Endothelial cell of umbilical vein (primary cell): ENCODE data around the gene CDC42.

Source experiments
- CTCF ChIP-seq, 2 donors: IDR thresholded peaks; 1 replicate in 1 of 2; 2 replicates in 1 of 2; pipeline ENCODE4 v1.5.1; 2011; ENCODE audit warnings: low read length in 2 of 2, mild to moderate bottlenecking in 2 of 2, moderate library complexity in 2 of 2, control low read depth in 1 of 2, inconsistent platforms in 1 of 2, low read depth in 1 of 2; ENCODE audit not compliant: insufficient read depth in 1 of 2; ENCODE audit errors: extremely low read depth in 1 of 2
- EZH2 ChIP-seq: IDR thresholded peaks from 2 replicates; pipeline ENCODE4 v1.6.1; 2012; ENCODE audit warnings: borderline replicate concordance, low read depth, mild to moderate bottlenecking, moderate library complexity, low read length, inconsistent platforms; ENCODE audit not compliant: severe bottlenecking
- POLR2A ChIP-seq: IDR thresholded peaks from 2 replicates; pipeline ENCODE4 v1.6.1; 2012; ENCODE audit warnings: low read depth, mild to moderate bottlenecking, control low read depth, low read length
- POLR2AphosphoS5 ChIP-seq: IDR thresholded peaks from 2 replicates; pipeline ENCODE4 v1.6.1; 2012; ENCODE audit warnings: low read depth, mild to moderate bottlenecking, control low read depth, low read length, moderate library complexity; ENCODE audit not compliant: insufficient read depth
- TF ChIP-seq, protein P1 (sequence below): IDR thresholded peaks from 2 replicates; pipeline ENCODE4 v1.6.1; 2011; ENCODE audit not compliant: insufficient read depth, insufficient read length

GRCh38 chr1:22139817-22140216 is 87.3 kb downstream of the CDC42 start:
- TF ChIP-seq CTCF (IDR thresholded peaks at IDR 0.05; ENCODE audit: extremely low read depth in 1 of 2, insufficient read depth in 1 of 2, low read depth in 1 of 2, low read length in 2 of 2) (no peak), EZH2 (no peak), POLR2A (no peak), POLR2AphosphoS5 (no peak)
- TF ChIP-seq, protein P1, sequence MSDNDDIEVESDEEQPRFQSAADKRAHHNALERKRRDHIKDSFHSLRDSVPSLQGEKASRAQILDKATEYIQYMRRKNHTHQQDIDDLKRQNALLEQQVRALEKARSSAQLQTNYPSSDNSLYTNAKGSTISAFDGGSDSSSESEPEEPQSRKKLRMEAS: no peak
